ENCODE results near the gene GARS1.

DNA sequence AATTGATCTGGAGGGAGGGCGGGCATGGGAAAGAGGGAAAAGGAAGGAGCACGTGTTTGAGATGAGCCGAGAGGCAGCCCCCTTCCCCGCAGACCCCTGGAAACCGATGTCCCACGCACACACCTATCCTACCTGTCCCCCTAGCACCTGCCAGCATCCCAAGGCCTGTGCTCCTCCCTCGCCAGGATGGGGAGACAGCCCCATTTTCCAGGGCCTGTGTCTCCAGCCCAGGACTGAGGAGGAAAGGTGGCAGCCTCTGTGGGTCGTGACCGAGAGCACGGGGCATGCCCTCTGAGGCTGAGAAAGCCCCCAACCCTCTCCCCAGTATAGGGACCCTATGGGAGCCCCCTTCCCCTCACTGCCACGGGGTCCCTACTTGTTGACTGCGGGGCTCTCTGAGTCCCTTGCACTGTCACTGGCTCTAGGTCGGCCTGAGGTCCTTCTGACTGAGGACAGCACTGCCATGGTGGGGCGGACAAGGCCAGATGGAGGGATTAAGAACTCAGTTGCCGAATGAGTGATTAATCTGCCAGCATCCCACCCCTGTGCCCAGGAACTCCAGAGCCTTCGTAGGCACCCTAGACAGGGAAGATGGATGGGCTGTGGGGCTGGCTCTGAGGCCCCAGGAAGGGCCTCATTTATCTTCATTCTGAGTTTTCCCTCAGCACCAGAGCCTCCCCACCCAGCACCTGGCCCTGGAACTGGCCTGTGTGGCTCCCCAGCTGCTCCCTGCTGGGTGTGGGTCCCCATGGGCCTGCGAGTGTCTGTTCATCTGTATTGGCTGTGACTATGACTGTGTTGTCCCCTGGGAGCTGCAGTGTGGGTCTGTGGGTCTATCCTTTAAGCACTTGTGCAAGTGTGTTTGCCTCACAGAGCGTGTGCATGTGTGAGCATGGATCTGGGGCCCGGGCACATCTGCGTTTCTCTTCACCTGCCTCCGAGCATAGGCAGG lies 61.6 kb downstream of the GARS1 start:
- TF ChIP-seq POLR2AphosphoS5 (IDR thresholded peaks at IDR 0.05): no peak
- TF ChIP-seq, protein P1, sequence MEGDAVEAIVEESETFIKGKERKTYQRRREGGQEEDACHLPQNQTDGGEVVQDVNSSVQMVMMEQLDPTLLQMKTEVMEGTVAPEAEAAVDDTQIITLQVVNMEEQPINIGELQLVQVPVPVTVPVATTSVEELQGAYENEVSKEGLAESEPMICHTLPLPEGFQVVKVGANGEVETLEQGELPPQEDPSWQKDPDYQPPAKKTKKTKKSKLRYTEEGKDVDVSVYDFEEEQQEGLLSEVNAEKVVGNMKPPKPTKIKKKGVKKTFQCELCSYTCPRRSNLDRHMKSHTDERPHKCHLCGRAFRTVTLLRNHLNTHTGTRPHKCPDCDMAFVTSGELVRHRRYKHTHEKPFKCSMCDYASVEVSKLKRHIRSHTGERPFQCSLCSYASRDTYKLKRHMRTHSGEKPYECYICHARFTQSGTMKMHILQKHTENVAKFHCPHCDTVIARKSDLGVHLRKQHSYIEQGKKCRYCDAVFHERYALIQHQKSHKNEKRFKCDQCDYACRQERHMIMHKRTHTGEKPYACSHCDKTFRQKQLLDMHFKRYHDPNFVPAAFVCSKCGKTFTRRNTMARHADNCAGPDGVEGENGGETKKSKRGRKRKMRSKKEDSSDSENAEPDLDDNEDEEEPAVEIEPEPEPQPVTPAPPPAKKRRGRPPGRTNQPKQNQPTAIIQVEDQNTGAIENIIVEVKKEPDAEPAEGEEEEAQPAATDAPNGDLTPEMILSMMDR (IDR thresholded peaks at IDR 0.05 in 8 of 11, conservative IDR thresholded peaks at IDR 0.05 in 3 of 11): no peak
